Activated T-cell treated with anti-CD3 and anti-CD28 coated beads for 4 hours (primary cell): ENCODE measurements around the gene PIGS.

Experiments
- DNase-seq: peaks from one replicate; pipeline ENCODE4 v3.0.0-alpha.2; 2020

PIGS gene

GRCh38 chr17:28505986-28506665 lies 65.2 kb downstream of the PIGS start, which contains the start of gene FOXN1:
TSS of gene FOXN1 (plus strand) at chr17:28506348. CDS start at chr17:28523970, 17,622 bp downstream.
- no peak for DNase-seq

GRCh38 chr17:28503420-28503819 lies 67.9 kb downstream of the PIGS start:
- no peak for DNase-seq
